ENCODE data around the gene DHRS7C.

The DHRS7C gene, protein sequence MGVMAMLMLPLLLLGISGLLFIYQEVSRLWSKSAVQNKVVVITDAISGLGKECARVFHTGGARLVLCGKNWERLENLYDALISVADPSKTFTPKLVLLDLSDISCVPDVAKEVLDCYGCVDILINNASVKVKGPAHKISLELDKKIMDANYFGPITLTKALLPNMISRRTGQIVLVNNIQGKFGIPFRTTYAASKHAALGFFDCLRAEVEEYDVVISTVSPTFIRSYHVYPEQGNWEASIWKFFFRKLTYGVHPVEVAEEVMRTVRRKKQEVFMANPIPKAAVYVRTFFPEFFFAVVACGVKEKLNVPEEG

DNA sequence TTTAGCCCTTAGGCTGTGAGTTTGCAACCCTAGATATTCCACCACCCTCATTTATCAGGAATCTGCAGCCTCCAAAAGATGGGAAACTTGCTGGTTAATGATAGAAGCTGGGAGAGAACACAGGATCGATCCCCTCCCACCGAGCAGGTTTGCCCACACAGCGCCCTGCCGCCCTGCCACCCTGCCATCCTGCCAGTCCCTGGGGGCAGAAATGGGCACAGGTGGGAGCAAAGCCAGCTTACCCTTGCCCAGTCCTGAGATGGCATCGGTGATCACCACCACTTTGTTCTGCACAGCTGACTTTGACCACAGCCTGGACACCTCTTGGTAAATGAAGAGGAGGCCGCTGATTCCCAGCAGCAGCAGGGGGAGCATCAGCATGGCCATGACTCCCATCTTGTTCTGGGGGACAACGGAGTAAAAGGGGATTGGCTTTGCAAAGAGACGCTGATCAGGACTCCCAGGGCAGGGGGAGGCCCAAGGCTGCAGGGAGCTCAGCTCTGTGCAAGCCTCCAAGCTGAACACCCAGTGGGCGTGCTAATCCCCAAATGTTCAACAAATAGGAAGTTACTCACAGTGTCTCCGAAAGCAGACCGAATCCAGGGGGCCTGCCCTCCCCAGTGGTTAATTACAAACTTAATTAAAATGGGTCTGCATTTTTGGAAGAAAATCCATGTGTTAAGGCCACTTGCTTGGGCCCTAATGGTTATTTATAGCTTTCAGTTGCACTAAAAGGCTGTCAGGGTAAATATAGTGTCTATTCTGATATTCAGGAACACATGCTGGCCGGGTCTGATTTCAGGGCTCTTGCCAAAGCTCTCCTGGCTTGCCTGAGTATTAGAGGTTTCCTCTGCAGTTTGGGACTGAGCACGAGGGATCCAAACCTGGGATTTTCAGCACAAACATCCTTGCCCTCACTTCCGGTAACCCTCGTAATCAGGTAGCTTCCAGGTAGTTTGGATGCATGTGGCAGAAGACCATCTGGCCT lies at the start of gene DHRS7C:
Gene DHRS7C (minus strand): TSS at position 704 of the 988 bp plus-strand sequence. CDS start 308 bp downstream, at position 396.
- DNase-seq, result peak; percentile 86

DNA sequence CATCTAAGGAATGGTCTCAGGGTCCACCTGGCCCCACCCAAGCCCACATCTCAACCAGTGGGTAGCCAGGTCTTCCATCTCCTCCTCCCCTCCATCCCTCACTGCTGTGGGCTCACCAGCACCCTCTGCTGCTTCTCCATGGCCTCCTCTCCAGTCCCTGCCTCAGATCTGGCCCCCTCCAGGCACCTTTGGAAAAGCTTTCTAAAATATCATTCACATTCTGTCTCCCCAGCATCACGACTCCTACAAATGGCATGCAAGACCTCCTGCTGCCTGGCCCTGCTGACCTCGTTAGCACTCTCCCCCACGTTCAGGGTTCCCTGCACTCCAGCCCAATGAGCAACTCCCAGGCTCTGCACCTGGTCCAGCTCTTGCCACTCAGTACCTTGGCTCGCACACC lies 48.0 kb upstream of the DHRS7C start:
- DNase-seq, result no peak

DNA sequence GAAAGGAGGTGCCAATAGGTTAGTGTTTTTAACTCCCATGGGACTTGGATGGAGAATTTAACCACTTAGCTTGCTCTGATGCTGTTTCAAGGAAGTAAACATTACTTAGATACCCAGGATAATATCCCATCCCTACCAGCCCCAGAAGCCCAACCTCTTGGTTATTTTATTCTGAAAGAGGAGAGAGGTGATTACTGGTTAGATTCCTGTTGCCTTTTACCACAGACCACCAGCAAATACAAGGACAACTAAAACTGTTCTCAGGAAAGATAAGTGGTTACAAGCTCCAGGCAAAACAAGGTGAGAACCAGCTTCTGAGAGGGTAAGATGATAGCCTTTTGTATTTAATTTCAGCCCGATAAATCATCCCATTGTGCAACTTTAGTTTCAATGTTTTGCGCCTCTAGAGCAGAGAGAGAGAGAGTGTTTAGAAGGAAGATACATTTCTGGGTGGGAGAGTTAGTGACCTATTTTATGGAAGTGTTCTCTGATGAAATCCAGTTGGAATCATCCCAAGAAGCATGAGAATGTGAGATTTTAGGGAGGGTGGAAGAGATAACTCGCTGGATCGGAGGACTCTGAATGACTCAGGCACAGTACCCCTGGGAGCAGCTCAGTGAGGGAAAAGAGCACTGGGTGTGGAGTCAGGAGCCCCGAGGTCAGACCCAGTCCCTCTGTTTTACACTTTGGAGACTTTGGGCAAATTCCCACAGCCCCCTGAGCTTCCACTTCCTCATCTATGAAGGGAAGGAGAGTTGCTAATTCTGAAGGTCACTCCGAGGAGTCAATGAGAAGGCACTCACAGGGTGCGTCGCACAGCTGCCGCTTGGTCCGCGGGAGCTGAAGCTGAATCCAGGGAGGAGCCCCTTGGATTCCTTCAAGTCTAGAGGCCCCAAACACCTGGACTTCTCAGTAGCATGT lies 46.4 kb upstream of the DHRS7C start:
- DNase-seq, result no peak

DNA sequence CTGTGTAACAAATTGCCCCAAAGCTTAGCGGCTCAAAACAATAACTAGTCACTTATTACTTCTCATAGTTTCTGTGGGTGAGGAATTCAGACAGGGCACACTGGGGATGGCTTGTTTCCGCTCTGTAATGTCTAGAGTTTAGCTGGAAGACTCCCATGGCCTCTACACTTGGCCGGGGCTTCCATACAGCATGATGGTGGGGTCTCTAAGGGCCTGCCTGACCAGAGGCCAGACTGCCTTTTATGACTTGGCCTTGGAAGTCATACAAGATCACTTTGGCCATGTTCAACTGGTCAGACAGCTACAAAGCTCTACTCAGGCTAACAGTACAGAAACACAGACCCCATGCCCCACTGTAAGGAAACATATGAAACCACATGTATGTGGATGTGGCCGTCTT lies 42.5 kb upstream of the DHRS7C start:
- DNase-seq, result no peak

DNA sequence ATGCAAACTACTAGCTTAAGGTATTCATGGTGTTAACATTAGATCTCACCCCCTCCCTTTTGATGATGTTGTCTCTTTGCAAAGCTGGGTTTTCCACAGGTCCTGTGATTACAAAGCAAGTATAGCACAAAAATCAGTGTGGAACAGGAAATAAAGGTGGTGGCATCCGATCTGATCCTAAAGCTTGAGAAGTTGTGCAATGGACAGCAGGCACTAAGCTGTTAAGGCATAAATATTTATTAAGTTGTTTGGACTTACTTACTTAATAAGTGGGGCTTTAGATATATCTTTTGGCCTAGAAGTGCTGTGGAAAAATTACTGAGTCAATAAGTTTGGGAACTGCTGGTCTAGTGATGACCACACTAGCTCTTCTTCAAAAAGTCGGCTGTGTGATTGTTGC lies 39.3 kb upstream of the DHRS7C start:
- no peak for DNase-seq

DNA sequence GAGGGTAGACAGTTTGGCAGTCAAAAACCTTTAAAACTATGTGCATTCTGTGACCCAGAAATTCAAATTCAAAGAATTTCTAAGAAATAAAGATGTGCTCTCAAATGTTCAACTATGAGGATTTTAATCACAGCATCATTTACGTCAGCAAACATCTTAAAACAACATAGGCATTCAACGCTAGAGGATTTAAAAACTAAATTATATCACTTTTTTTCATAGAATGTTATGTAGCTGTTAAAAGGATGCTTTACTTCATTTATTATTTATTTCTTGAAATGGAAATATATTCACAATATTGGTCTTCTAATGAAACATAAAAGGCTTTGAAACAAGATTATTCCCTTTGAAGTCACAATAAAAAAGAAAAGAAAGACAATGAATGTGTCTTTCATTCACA lies 38.0 kb upstream of the DHRS7C start:
- DNase-seq, result no peak

DNA sequence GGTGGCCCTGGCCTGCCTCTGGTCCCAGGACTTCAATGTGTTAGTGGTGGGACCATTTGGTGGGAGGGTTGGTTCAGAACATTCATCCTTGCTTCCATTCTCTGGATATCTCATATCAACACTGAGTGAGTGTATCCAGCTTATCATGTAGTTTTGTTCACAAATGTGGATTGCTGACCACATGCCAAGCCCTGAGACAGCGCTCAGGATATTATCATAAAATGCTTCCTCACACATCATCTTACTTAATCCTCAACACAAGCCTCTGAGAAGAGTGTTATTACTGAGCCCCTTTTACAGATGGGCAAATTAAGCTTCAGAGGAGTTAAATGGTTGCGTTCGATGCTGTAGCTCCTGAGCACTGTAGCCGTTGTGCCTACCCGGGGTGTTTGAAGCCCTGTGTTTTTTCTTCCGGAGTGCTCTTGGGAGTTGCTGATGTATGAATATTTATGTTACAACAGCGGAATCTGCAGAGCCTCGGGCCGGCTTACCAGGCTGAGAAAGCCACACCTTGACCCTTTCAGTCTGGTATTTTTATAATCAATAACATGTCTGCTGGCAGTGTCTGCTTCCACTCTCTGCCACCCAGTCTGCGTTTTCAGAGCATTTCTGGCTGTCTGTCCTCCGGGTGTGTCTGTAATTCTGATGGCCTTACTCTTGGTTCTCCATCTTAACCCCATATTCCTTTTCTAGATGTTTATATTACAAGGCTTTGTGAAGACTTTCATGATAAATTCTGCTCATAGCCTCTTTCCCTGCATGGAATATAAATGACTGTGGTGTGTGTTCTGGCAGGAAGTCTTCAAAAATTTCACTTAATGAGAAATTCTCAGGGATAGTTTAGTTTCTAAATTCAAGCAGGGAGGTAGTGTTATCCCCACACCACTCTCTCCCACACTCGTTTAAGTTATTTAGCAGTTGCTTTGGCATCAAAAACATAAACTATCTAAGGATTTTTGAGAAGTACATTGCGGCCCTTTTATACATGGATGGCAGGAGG lies 37.2 kb upstream of the DHRS7C start:
- DNase-seq, result no peak

DNA sequence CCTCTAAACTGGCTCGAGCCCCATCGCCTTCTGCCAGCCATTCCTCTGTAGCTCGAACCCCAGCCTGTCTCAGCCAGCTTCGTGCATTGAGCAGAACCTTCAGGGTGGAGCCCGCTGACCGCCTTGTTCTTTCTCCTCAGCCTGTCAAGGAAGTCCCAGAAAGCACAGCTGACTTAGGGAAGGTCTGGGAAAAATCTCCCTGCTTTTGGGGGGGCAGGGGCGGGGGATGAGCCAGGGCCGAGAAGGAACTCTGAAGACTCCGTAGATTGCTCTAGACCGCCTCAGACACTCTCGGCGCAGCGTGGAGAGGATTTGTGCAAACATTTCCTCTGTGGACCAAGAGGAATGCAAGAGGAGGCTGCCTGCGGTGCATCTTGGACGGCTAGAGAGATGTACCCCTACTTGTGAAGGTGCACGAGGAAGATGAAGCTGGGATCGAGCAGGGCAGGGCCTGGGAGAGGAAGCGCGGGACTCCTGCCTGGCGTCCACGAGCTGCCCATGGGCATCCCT lies 34.3 kb upstream of the DHRS7C start, which contains the start of gene GLP2R:
Gene GLP2R (plus strand): TSS at position 284 of the 510 bp plus-strand sequence. CDS start 140 bp downstream, at position 424.
- no peak for DNase-seq

DNA sequence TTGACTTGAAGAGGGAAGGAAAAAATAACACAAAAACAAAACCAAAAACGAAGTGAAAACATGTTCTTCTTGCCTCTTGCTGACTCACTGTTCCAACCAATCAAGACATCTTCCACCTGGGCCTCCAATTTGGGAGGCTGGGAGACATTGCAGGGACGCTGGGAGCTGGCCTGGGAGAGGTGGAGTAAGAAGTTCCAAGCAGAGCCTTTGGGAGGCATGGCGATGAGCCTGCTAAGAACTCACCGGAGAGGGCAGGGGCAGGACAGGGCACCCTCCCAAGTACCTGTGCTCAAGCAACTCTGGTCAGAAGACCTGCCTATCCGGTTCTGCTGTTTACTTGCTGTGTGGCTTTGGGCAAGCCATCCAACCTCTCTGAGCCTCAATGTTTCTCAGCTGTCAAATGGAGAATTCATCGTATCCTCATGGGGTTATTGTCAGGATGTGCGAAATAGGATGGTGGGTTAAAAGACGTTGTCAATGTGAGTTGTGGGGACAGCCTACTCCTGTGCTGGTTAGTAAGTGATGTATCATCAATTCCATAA lies 33.5 kb upstream of the DHRS7C start:
- DNase-seq, result no peak

DNA sequence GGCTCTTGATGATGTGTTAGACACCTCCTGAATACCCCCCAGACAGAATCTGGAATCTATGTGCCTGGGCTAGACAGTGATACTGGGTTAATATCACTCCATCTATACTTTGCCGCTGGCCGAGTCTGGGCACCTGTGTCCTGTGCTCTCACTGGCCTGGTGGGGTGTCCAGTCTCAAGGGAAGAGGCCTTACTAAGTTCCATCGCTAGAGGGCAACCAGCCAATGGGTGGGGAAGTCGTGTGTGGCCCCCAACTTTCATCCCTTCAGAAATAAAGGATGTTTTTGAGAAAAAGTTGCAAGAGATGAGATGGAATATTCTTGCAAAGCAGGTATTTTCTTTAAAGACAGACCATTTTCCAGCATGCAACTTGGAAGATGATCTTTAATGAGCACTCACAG lies 32.7 kb upstream of the DHRS7C start:
- no peak for DNase-seq

DNA sequence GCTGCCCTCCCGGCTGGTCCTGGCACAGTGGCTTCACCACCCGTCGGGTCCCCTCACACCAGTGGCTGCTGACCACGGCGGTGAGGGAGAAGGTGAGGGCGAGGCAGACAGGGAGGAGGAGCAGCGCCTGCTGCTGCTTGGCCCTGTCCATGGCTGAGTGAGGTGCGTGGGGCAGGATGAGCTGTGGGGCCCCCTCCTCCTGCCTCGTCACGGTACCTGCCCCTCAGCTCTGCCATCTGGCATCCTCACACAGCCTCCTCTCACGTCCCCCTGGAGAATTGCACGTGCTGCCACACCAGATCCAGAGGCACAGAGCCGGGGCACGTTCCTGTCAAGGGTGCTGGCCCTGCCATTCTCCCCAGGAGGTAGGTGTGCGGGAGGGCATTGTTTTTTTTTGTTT lies 30.5 kb upstream of the DHRS7C start, which contains the start of gene GSG1L2:
Gene GSG1L2 (minus strand): TSS at position 159 of the 400 bp plus-strand sequence. CDS start 8 bp downstream, at position 151.
- DNase-seq, result peak; percentile 93

DNA sequence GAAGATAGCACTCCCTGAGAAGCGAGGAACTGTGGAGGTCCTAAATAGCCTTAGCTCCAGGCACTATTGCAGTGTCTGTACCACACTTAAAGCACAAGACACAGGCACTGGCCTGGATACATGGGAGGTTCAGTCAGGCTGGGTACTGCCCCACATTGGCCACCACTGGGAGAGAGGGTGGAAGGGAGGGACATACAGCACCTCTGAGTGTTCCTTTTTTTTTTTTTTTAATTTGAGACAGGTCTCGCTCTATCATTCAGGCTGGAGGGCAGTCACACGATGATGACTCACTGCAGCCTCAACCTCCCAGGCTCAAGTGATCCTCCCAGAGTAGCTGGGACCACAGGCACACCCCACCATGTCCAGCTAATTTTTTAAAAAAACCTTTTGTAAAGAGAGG lies 29.1 kb upstream of the DHRS7C start:
- no peak for DNase-seq

DNA sequence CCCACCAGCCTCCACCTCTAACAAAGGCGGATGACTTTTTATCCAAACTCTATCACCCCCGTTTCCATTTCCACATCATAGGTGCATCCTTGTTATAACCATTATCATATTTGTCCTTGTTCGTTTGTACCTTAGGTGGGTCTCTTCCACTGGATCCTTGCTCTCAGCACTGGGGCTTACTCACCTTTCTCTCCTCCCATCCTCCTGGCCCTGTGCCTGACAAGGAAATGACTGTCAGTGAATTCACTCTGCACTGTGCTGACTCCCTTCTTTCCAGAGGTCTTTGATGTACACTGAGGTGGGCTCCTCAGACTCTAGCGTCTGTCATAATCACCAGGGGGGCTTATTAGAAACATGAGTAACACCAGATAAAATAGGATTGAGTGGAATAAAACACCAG lies 27.4 kb upstream of the DHRS7C start:
- peak; percentile 13 for DNase-seq

DNA sequence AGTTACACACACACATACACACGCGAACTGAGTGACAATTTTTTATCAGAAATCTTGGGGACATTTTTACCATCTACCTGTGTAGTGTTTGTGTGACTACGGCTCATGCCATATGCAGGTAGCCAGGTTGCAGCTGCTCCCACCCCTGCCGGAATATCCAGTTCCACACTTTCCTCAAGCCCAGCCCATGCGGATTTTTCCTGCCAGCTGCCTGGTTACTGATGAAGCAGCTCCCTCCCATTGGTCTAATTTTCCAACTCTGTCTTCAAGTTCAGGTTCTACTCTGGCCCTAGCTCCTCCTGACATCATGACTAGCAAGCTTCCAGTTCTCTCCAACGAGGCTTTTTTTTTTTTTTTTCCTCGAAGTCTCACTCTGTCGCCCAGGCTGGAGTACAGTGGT lies 25.7 kb upstream of the DHRS7C start:
- peak; percentile 83 for DNase-seq

DNA sequence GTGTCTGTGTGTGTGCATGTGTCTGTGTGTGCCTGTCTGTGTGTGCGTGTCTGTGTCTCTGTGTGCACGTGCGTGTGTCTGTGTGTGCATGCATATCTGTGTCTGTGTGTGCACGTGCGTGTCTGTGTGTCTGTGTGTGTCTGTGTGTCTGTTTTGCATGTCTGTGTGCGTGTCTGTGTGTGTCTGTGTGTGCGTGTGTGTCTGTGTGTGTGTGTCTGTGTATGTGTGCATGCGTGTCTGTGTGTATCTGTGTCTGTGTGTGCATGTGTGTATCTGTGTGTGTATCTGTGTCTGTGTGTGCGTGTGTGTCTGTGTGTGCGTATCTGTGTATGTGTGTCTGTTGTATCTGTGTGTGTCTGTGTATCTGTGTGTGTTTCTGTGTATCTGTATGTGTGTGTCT lies 25.1 kb upstream of the DHRS7C start:
- DNase-seq, result no peak

DNA sequence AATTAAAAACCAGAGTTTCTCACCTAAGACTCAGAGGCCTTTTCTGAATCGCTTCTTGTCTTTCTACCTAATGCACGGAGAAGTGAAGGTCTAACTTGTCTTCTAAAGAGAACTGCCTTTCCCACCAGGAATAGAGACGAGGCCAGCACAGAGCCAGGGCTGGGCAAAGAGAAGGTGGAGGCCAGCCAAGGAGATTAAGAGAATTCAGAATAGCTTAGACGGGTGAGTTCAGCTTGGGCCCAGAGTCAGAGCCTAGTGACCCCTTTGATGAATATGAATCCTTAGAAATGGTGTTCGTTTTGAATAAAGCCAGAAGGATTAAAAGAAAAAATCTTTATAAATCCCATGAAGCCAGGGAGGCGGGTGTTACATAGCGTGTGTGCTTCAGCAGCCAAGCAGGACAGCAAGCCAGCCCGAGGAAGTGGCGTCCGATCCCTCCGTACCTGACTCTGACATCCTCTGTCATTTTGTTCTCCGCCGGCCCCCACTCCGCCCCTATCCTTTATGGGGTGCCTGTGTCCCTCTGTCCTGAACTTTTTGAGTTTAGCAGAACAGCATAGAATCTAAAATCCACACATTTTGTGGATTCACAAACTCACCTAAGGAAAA lies 23.0 kb upstream of the DHRS7C start:
- no peak for DNase-seq

DNA sequence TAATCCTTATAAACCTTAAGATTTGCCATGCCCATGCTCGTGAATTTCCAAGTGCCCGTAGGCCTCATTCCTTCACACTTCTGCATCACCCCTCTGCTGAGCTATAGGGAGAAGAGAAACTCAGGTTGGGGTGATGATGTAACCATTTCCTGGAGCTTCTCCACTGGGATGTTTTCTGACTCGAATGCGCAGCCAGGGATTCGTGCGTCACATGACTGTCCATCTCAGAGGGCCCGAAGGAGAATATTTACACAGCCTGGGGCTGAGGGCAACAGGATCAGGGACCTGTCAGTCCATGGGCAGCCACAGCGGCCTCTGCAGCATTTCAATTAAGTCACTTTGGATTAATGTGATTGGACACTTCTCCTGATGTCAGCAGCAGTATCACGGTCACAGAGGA lies 21.8 kb upstream of the DHRS7C start:
- no peak for DNase-seq

DNA sequence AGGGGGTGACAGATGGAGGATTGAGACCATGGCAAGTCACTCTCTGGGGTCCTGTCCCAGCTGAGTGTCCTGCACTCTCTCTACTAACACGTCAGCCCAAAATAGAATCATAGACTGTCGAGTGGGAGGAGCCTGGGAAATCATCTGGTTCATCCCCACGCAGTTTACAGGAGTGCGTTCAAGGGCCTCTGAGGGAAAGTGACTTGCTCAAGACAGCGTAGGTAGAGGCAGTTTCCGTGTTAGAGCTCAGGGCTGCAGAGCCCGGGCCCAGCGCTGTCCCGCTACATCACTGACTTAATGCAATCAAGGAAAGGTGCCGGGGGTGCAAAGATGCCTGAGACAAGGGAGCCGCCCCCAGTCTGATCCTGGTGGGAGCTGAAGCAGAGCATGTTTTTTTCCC lies 20.1 kb upstream of the DHRS7C start:
- DNase-seq, result no peak

DNA sequence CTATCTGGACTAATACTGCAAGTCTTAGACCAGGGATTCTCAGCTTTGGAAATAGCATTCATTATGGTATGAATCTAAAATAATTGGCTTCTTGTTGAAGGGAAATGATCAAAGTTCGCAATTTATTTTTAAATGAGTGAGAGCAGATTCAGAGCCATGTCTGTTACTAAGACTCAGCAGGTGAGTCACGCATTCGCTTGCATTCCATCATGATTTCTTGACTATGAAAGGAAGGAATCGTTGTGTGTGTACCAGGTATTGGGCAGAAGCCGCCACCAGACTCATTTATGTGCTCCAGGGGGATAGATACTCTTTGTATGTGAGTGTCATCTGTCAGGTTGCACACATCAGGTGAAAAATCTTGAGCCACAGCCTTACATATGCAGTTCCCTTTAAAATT lies 19.7 kb upstream of the DHRS7C start:
- DNase-seq, result no peak
